PC-3 (cell line): ENCODE measurements around the gene ARHGEF3.

ENCODE experiments used
- EZH2 ChIP-seq: fragments of 300-600 bp; sonication (generic); IDR thresholded peaks from one replicate; pipeline ENCODE4 v1.6.1; 2017; ENCODE audit warnings: antibody characterized with exemption, mild to moderate bottlenecking, low read length; ENCODE audit not compliant: unreplicated experiment
- TF ChIP-seq, protein P1 (sequence below): fragments of 300-600 bp; sonication (generic); conservative IDR thresholded peaks from 2 replicates; pipeline ENCODE4 v1.5.1; 2017; ENCODE audit warnings: antibody characterized with exemption, low read depth, mild to moderate bottlenecking, low read length

DNA sequence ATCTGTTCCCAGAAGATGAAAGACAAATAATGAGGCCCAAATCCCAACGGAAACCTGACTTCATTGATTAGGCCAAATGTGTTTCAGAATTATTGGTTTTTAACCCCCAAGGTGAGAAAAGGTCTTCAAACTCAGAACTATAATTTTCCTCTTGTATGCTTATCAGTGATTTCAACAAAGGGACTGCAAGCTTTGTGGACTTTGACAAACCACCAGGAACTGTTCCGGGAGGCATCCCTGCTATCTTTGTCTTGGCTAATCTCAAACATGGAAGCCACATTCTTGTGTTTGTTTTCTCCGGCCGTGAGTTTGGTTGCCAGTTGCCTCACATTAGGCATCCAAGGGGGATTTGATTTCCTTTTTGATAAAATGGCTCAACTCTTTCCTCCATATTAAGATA is 19.5 kb downstream of the ARHGEF3 start:
- TF ChIP-seq, protein P1, sequence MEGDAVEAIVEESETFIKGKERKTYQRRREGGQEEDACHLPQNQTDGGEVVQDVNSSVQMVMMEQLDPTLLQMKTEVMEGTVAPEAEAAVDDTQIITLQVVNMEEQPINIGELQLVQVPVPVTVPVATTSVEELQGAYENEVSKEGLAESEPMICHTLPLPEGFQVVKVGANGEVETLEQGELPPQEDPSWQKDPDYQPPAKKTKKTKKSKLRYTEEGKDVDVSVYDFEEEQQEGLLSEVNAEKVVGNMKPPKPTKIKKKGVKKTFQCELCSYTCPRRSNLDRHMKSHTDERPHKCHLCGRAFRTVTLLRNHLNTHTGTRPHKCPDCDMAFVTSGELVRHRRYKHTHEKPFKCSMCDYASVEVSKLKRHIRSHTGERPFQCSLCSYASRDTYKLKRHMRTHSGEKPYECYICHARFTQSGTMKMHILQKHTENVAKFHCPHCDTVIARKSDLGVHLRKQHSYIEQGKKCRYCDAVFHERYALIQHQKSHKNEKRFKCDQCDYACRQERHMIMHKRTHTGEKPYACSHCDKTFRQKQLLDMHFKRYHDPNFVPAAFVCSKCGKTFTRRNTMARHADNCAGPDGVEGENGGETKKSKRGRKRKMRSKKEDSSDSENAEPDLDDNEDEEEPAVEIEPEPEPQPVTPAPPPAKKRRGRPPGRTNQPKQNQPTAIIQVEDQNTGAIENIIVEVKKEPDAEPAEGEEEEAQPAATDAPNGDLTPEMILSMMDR: no peak
- no peak for TF ChIP-seq EZH2
